ENCODE results near the gene PKD2.
"Not testable (repeated sequence)": the region's sequence is repeated elsewhere in the genome, so short reads cannot be mapped to it uniquely, and the experiment has no call there.

PKD2 gene

GRCh38 chr4:88115587-88115986, 108.2 kb downstream of the PKD2 start:
- DNase-seq (ENCODE audit: low read depth), result no peak

DNA sequence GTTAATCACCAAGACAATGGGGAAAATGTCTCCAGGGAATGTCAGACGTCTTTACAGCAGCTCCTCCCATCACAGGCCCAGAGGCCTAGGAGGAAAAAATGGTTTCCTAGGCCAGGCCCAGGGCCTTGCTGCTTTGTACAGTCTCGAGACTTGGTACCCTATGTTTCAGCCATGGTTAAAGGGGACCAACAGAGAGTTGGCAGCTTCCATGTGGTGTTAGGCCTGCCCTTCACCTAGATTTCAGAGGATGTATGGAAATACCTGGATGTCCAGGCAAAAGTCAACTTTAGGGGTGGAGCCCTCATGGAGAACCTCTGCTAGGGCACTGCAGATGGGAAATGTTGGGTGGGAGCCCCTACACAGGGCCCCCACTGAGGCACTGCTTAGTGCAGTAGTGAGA, 112.5 kb downstream of the PKD2 start:
- DNase-seq (ENCODE audit: low read depth), result no peak

DNA sequence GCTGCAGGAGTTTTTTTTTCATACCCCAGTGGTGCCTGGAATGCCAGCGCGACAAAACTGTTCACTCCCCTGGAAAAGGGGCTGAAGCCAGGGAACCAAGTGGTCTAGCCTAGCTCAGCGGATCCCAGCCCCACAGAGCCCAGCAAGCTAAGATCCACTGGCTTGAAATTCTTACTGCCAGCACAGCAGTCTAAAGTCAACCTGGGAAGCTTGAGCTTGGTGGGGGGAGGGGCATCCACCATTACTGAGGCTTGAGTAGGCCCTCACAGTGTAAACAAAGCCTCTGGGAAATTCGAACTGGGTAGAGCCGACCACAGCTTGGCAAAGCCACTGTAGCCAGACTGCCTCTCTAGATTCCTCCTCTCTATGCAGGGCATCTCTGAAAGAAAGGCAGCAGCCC, 114.8 kb downstream of the PKD2 start:
- DNase-seq (ENCODE audit: low read depth), result not testable (repeated sequence)
